Mucosa of descending colon (tissue), 3 donors: ENCODE measurements around the gene KLHL14. TPM values are rescaled to one million over a fixed set of nuclear protein-coding genes. Genes with fewer than 3 reads are reported as not detected.

Source experiments
- ATAC-seq: fragments of 200-7000 bp; cut with Tn5 transposase; one replicate; pipeline ENCODE4 v1.9.1; 2020; ENCODE audit warnings: mild to moderate bottlenecking, moderate library complexity
- DNase-seq, 3 donors: peaks; one replicate each; pipeline ENCODE4 v3.0.0-alpha.2; 2020
- H3K36me3 ChIP-seq: fragments of 200-600 bp; one replicate; pipeline ENCODE4 v1.8.0; 2021; ENCODE audit warnings: low read depth, mild to moderate bottlenecking
- H3K4me1 ChIP-seq: fragments of 200-600 bp; one replicate; pipeline ENCODE4 v1.8.0; 2021; ENCODE audit warnings: low read depth, mild to moderate bottlenecking
- H3K4me3 ChIP-seq: fragments of 200-600 bp; one replicate; pipeline ENCODE4 v1.8.0; 2021; ENCODE audit warnings: mild to moderate bottlenecking
- H3K9me3 ChIP-seq: fragments of 200-600 bp; one replicate; pipeline ENCODE4 v1.8.0; 2021; ENCODE audit warnings: mild to moderate bottlenecking
- intact Hi-C, 2 donors: fragments of 100-400 bp; cut with DNase I in 1 of 2; cut with micrococcal nuclease in 1 of 2; formaldehyde crosslinking; loops; one replicate each; pipeline versions ENCODE4 v1.11.0 to v1.11.1; 2022; cut with DNase I, micrococcal nuclease
- total RNA-seq, 3 donors: library from RNA; stranded (reverse); fragmentation: NEBNext Ultra II Directional in 2 of 3; extraction: Animal tissue kit (Norgen Biotek cat#: 25700) in 2 of 3; gene quantifications; one replicate each; pipeline versions ENCODE4 v1.2.1 to v1.2.4, GENCODE V29; 2021 to 2023
- TF ChIP-seq, protein P1 (sequence below): fragments of 200-600 bp; IDR thresholded peaks from one replicate; pipeline ENCODE4 v1.8.0; 2022; ENCODE audit warnings: antibody characterized with exemption, mild to moderate bottlenecking
- donor health status: DM: no; HTN: no; CAD: no; lungs with moderate emphysema.
- donor health status: DM: no; HTN: no; CAD: no.
- donor health status: DM: no; HTN: yes; CAD: no.

Gene KLHL14
- total RNA-seq, 3 donors from 2014 or later = 0.10 to 0.32 (median 0.12) TPM

DNA sequence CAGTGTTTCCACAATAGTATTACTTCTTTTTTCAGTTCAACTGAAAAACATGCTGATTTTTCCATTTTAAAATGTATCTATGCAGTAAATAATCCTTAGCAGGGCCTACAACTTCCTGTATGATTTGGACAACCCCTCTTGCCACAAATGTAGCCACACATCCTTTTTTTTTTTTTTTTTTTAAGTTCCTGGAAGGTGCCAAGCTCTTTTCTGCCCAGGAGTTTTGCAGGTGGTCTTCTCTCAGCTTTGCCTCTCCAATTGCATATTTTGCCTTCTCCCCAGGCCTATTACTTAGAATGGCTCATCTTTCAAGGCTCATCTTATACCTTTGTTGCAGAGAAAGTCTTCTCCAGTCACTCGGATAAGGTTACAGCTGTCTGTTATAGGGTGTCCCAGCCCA, 11.6 kb downstream of the KLHL14 start:
- Histone ChIP-seq H3K36me3 (no peaks in the 10 kb centered on the region), H3K4me3 (no peak overlapping the region), H3K4me1 (no peaks in the 10 kb centered on the region), H3K9me3 (no peaks in the 10 kb centered on the region)
- TF ChIP-seq, protein P1, sequence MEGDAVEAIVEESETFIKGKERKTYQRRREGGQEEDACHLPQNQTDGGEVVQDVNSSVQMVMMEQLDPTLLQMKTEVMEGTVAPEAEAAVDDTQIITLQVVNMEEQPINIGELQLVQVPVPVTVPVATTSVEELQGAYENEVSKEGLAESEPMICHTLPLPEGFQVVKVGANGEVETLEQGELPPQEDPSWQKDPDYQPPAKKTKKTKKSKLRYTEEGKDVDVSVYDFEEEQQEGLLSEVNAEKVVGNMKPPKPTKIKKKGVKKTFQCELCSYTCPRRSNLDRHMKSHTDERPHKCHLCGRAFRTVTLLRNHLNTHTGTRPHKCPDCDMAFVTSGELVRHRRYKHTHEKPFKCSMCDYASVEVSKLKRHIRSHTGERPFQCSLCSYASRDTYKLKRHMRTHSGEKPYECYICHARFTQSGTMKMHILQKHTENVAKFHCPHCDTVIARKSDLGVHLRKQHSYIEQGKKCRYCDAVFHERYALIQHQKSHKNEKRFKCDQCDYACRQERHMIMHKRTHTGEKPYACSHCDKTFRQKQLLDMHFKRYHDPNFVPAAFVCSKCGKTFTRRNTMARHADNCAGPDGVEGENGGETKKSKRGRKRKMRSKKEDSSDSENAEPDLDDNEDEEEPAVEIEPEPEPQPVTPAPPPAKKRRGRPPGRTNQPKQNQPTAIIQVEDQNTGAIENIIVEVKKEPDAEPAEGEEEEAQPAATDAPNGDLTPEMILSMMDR = no peak
- no peak for ATAC-seq
- no peak for DNase-seq
- intact Hi-C loops = no loop called here

DNA sequence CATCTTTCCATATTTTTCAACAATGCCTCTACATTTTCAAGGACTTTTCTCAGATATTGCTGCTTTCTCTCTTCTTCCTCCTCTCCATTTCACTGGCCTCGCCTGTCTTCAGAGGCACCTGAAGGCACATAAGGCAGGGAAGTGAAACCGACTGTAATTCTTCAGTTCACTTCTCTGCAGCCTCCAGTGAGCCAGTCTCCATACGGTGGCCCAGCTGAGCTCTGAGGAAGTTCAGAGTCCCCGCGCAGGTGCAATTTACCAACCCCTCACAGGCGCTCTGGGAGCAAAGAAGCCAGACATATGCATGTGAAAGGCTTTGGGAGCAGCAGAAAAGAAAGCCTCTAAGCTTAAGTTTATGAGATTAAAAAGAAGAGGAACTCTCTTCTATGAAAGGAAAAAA, 12.4 kb downstream of the KLHL14 start:
- peak; percentile 9 to 52 (median 18) for DNase-seq
- intact Hi-C loops = no loop called here
- Histone ChIP-seq H3K4me1 (no peaks in the 10 kb centered on the region), H3K36me3 (no peaks in the 10 kb centered on the region), H3K9me3 (no peaks in the 10 kb centered on the region), H3K4me3 (no peak overlapping the region)
- TF ChIP-seq, protein P1 = no peak
- ATAC-seq = peak; percentile 73

DNA sequence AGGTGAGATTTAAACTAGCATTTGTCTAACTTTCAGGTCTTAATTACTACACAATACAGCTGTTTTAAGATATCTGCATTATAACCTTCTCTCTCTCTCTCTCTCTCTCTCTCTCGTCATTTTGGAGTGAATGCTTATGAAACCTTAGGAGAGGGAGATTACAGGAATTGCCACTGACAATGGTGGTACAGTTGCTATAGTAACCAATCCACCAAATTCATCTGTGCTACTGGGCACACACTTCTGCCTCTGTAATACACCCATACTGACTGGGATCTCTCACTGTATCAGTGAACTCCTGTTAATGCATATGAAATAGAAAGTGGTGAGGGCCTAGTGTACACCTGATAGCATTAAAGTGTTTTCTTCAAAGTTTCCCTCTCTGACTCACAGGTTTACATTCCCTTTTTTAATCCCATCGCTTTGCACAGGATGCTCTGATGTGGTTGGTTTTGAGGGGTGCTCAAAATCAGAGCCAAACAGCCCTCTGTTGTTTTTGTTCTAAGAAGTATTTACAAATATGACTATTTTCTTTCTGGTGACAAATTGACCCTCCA, 13.1 kb downstream of the KLHL14 start:
- Histone ChIP-seq H3K9me3 (no peaks in the 10 kb centered on the region), H3K36me3 (no peaks in the 10 kb centered on the region), H3K4me1 (no peaks in the 10 kb centered on the region), H3K4me3 (no peak overlapping the region)
- ATAC-seq = no peak
- no peak for DNase-seq
- intact Hi-C loops = no loop called here
- TF ChIP-seq, protein P1 = no peak

DNA sequence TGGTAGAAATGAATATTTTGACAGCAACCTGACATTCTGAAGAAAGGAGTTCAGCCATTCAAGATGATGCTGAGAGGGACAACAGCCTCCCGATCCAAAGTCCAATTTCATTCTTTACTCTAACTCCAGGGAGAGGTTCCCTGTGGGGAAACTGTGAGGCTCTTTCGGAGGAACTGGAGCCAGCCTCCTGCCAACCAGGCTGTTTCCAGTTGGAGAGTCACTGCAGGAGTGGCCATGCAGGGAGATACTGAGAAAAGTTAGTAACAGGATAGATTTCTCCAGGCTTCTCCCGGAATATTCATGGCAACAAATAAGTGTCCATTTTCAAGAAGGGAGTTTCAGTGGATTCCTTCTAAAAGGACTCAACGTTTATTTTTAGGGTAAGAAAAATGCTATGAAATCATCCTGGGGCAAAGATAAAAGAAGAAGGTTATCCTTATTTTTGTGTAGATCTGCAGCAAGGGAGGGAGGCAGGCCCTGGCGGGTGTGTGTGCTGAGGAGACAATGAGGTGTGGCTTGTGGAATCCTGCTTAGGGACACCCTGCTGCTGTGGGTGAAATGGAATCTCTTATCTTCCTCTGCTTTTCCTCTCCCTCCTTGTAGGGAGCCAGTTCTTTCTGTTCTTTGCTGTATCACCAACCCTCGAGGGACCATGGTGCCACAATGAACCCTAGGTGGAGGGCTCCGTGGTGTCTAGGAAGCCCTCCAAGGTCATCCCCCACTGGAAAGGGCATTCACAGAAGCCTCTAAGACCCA, 18.1 kb downstream of the KLHL14 start:
- ATAC-seq (no peak), DNase-seq (no peak)
- H3K9me3 ChIP-seq = no peaks in the 10 kb centered on the region
- TF ChIP-seq, protein P1 = no peak
- no peaks in the 10 kb centered on the region for H3K36me3 ChIP-seq
- no peak overlapping the region for H3K4me3 ChIP-seq
- H3K4me1 ChIP-seq = no peaks in the 10 kb centered on the region
- intact Hi-C loops = no loop called here

DNA sequence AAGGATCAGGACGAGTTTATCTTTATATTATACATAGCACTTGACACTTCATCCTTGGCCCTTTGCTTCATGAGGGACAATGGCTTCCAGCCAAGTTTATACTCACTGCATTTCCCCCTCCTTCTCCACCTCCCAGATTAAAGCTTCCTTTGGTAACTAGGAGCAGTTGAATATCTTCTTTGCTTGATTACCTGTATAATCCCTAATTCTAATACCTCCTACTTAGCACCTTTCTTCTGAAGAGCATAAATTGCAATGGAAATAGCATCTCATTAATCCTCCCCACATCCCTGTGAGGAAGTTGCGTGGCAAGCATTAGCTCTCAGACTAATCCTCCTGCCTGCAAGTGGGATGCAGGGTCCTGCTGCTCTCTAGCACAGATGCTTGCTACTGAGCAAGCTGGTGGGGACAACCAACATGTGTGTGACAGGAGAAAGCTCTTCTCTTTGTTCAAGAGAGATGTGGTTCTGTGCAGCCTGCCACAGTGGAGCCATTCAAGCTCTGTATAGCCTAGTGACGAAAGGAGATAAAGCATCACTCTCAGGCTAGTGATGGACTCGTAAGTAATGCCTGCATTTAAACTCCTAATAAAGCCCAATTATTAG, 19.1 kb downstream of the KLHL14 start:
- H3K9me3 ChIP-seq = no peaks in the 10 kb centered on the region
- intact Hi-C loops = no loop called here
- ATAC-seq (no peak), DNase-seq (no peak)
- H3K4me1 ChIP-seq = no peaks in the 10 kb centered on the region
- no peak overlapping the region for H3K4me3 ChIP-seq
- TF ChIP-seq, protein P1 = no peak
- no peaks in the 10 kb centered on the region for H3K36me3 ChIP-seq
